Measurements from ENCODE around the gene RELN. TPM values are rescaled to one million over a fixed set of nuclear protein-coding genes. Genes with fewer than 3 reads are reported as not detected.

RELN gene
- total and polyA plus RNA-seq, 10 of the 15 experiments (the other 5 are each of a cell fraction or from before 2014, with no cell fraction given): 0.11 to 0.21 TPM; not detected in 8

DNA sequence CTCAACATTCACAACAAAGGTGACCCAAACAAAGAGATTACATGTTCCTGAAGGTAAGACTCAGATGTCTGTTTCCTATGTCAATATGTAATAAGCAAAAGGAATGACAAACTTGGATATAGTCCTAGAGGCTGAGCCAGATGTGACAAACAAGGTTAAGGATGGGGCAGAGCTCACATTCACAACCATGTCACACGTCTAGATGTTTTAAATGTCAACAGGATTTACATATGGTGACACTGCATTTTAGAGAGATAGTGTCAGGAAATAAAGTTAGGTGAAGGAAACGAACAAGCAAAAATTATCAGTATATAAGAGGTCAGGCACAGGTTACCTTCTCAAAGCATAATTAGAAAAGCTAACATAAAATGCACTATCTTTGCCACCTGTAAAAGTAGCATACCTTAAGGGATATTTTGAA, 8.4 kb downstream of the RELN start:
- ChIA-PET SMC1A (ENCODE audit: uncharacterized antibody, unreplicated experiment) (interaction anchor here (1.0 kb wide), 1 partner anchor 15 kb away, joined by 4 read pairs; no protein-coding TSS in a partner anchor), CTCF (interaction anchor here (0.7 kb wide), 1 partner anchor 18 kb away, joined by 3 read pairs; no protein-coding TSS in a partner anchor), POLR2A (no interaction called here), RAD21 (ENCODE audit: unreplicated experiment) (no interaction called here)
- H3K4me2 ChIP-seq (ENCODE audit: control insufficient read depth, insufficient read depth): no peak overlapping the region
- no peak for ATAC-seq
- H3K4me3 ChIP-seq: no peak overlapping the region
- H2AFZ ChIP-seq (ENCODE audit: control insufficient read depth, low read depth, low read length): no peak overlapping the region
- WGBS (ENCODE audit: insufficient coverage, insufficient replicate concordance, low lambda C conversion rate, missing lambda C conversion rate): 12% methylated on average over 2 of the region's 2 CpGs
- H3K9me3 ChIP-seq (replicated peaks; ENCODE audit: control insufficient read depth, insufficient read depth, low read length): no peaks in the 10 kb centered on the region
- DNase-seq (ENCODE audit: low read depth, low spot score): no peak
- no peak for FAIRE-seq
- in situ Hi-C loops (cut with MboI): no loop called here
- H3K9ac ChIP-seq (ENCODE audit: control insufficient read depth, insufficient read depth, low read length): no peak overlapping the region
- H4K20me1 ChIP-seq (ENCODE audit: control insufficient read depth, insufficient read depth): no peaks in the 10 kb centered on the region
- intact Hi-C loops (cut with micrococcal nuclease; ENCODE audit: unreplicated experiment): no loop called here
- no peaks in the 10 kb centered on the region for H3K4me1 ChIP-seq (ENCODE audit: control insufficient read depth, insufficient read depth, low read length)
- no peaks in the 10 kb centered on the region; a peak in 1 of 4 replicates for H3K27me3 ChIP-seq (replicated peaks in 1 of 2; ENCODE audit: control insufficient read depth in 2 of 2, insufficient read depth in 2 of 2, low read length in 1 of 2)
- no peaks in the 10 kb centered on the region for H3K79me2 ChIP-seq (ENCODE audit: control insufficient read depth, insufficient read depth, low read length)
- no TSS peak for BruUV-seq (replicated peaks)
- H3K36me3 ChIP-seq (ENCODE audit: control insufficient read depth in 2 of 2, insufficient read depth in 2 of 2, low read length in 1 of 2): no peaks in the 10 kb centered on the region
- TF ChIP-seq GABPA (IDR thresholded peaks at IDR 0.05; ENCODE audit: low read depth): no peak
- TF ChIP-seq JUND (IDR thresholded peaks at IDR 0.05; ENCODE audit: low read depth, low read length): no peak
- TF ChIP-seq FOXK2 (IDR thresholded peaks at IDR 0.05): no peak
- TF ChIP-seq MTA2 (IDR thresholded peaks at IDR 0.05; ENCODE audit: low read depth): no peak
- no peak for TF ChIP-seq SIN3A (IDR thresholded peaks at IDR 0.05; ENCODE audit: low read depth, low read length)
- TF ChIP-seq, protein P1, sequence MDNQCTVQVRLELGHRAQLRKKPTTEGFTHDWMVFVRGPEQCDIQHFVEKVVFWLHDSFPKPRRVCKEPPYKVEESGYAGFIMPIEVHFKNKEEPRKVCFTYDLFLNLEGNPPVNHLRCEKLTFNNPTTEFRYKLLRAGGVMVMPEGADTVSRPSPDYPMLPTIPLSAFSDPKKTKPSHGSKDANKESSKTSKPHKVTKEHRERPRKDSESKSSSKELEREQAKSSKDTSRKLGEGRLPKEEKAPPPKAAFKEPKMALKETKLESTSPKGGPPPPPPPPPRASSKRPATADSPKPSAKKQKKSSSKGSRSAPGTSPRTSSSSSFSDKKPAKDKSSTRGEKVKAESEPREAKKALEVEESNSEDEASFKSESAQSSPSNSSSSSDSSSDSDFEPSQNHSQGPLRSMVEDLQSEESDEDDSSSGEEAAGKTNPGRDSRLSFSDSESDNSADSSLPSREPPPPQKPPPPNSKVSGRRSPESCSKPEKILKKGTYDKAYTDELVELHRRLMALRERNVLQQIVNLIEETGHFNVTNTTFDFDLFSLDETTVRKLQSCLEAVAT (IDR thresholded peaks at IDR 0.05): no peak
- no peak overlapping the region for H3K27ac ChIP-seq (ENCODE audit: control insufficient read depth, insufficient read depth)

DNA sequence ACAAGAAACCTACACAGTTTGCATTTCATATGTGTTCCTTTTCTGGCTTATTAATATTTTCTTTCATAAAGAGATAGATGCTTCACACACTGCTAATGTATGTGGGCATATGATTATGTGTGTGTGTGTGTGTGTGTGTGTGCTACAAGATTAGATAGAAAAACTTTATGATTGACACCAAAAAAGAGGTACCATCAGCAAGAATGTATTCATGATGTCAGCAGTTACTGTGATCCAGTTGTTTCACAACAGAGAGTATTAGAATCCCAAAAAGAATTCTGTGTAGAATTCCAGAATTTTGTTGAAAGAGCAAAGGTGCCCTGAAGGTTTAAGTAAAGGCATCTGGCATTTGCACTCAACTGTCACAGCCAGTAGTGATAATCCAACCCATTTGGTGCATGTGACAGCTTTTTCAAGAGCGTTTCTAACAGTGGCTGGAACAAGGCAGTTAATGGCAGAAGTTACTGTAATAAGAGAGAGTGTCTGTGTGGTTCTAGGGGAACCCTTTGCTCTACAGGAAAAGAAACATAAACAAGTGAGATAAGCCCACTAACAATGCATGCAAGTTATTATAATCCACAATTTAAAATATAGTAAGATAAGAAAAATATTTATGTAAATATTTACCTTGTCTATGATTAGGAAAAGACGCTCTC, 16.6 kb downstream of the RELN start:
- Histone ChIP-seq H3K79me2 (ENCODE audit: control insufficient read depth, insufficient read depth, low read length) (no peaks in the 10 kb centered on the region), H3K27me3 (replicated peaks in 1 of 2; ENCODE audit: control insufficient read depth in 2 of 2, insufficient read depth in 2 of 2, low read length in 1 of 2) (no peaks in the 10 kb centered on the region), H3K4me1 (ENCODE audit: control insufficient read depth, insufficient read depth, low read length) (no peaks in the 10 kb centered on the region), H3K9me3 (replicated peaks; ENCODE audit: control insufficient read depth, insufficient read depth, low read length) (no peaks in the 10 kb centered on the region), H3K9ac (ENCODE audit: control insufficient read depth, insufficient read depth, low read length) (no peak overlapping the region), H4K20me1 (ENCODE audit: control insufficient read depth, insufficient read depth) (no peaks in the 10 kb centered on the region), H3K4me3 (no peak overlapping the region), H3K27ac (ENCODE audit: control insufficient read depth, insufficient read depth) (no peak overlapping the region), H2AFZ (ENCODE audit: control insufficient read depth, low read depth, low read length) (no peak overlapping the region), H3K4me2 (ENCODE audit: control insufficient read depth, insufficient read depth) (no peak overlapping the region), H3K36me3 (ENCODE audit: control insufficient read depth in 2 of 2, insufficient read depth in 2 of 2, low read length in 1 of 2) (no peaks in the 10 kb centered on the region)
- FAIRE-seq: no peak
- in situ Hi-C loops (cut with MboI): no loop called here
- ATAC-seq: no peak
- 27% methylated on average over 2 of the region's 2 CpGs for WGBS (ENCODE audit: insufficient coverage, insufficient replicate concordance, low lambda C conversion rate, missing lambda C conversion rate)
- intact Hi-C loops (cut with micrococcal nuclease; ENCODE audit: unreplicated experiment): no loop called here
- no TSS peak for BruUV-seq (replicated peaks)
- RAD21 ChIA-PET (ENCODE audit: unreplicated experiment): no interaction called here
- POLR2A ChIA-PET: no interaction called here
- SMC1A ChIA-PET (ENCODE audit: uncharacterized antibody, unreplicated experiment): no interaction called here
- DNase-seq (ENCODE audit: low read depth, low spot score): no peak
- CTCF ChIA-PET: no interaction called here
- no peak for TF ChIP-seq TCF3 (IDR thresholded peaks at IDR 0.05; ENCODE audit: borderline replicate concordance, insufficient read depth, low read depth, low read length)
- TF ChIP-seq, protein P2, sequence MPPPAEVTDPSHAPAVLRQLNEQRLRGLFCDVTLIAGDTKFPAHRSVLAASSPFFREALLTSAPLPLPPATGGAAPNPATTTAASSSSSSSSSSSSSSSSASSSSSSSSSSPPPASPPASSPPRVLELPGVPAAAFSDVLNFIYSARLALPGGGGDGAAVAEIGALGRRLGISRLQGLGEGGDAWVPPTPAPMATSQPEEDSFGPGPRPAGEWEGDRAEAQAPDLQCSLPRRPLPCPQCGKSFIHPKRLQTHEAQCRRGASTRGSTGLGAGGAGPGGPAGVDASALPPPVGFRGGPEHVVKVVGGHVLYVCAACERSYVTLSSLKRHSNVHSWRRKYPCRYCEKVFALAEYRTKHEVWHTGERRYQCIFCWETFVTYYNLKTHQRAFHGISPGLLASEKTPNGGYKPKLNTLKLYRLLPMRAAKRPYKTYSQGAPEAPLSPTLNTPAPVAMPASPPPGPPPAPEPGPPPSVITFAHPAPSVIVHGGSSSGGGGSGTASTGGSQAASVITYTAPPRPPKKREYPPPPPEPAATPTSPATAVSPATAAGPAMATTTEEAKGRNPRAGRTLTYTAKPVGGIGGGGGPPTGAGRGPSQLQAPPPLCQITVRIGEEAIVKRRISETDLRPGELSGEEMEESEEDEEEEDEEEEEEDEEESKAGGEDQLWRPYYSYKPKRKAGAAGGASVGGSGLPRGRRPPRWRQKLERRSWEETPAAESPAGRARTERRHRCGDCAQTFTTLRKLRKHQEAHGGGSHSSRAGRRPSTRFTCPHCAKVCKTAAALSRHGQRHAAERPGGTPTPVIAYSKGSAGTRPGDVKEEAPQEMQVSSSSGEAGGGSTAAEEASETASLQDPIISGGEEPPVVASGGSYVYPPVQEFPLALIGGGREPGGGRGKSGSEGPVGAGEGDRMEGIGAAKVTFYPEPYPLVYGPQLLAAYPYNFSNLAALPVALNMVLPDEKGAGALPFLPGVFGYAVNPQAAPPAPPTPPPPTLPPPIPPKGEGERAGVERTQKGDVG (CRISPR knock-in tag; IDR thresholded peaks at IDR 0.05): no peak
- TF ChIP-seq, protein P3, sequence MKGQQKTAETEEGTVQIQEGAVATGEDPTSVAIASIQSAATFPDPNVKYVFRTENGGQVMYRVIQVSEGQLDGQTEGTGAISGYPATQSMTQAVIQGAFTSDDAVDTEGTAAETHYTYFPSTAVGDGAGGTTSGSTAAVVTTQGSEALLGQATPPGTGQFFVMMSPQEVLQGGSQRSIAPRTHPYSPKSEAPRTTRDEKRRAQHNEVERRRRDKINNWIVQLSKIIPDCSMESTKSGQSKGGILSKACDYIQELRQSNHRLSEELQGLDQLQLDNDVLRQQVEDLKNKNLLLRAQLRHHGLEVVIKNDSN (IDR thresholded peaks at IDR 0.05; ENCODE audit: borderline replicate concordance, extremely low read length, insufficient read depth, low read depth, low read length): no peak
- TF ChIP-seq NFYB (IDR thresholded peaks at IDR 0.05; ENCODE audit: insufficient read depth, low read depth, low read length): no peak
- no peak for TF ChIP-seq IKZF2 (IDR thresholded peaks at IDR 0.05)
- no peak for TF ChIP-seq SMARCA5 (IDR thresholded peaks at IDR 0.05)

Measured in GM12878 (cell line).